MM.1S (cell line): ENCODE results near the gene PUS1.
"Not testable (repeated sequence)": the region's sequence is repeated elsewhere in the genome, so short reads cannot be mapped to it uniquely, and the experiment has no call there.

ENCODE experiments used
- DNase-seq: peaks from one replicate; pipeline ENCODE4 v3.0.0-alpha.2; 2015
- H2AFZ ChIP-seq: fragments of 300-600 bp; sonication (generic); 2 replicates; pipeline ENCODE4 v1.6.0; 2016; ENCODE audit warnings: antibody characterized with exemption, low read length
- H3F3A ChIP-seq: fragments of 300-600 bp; sonication (generic); 2 replicates; pipeline ENCODE4 v1.6.1; 2016; ENCODE audit warnings: mild to moderate bottlenecking, antibody characterized with exemption, low read length, moderate library complexity, mixed read lengths; ENCODE audit not compliant: insufficient read depth
- H3K27ac ChIP-seq: fragments of 300-600 bp; sonication (generic); 2 replicates; pipeline ENCODE4 v1.5.1; 2016; ENCODE audit warnings: mild to moderate bottlenecking, low read length
- H3K27me3 ChIP-seq: fragments of 300-600 bp; sonication (generic); replicated peaks from 2 replicates; pipeline ENCODE4 v1.6.0; 2016; ENCODE audit warnings: low read length; ENCODE audit not compliant: insufficient read depth
- H3K36me3 ChIP-seq: fragments of 300-600 bp; sonication (generic); replicated peaks from 2 replicates; pipeline ENCODE4 v1.6.1; 2016; ENCODE audit warnings: mild to moderate bottlenecking, low read length, mixed read lengths; ENCODE audit not compliant: insufficient read depth
- H3K4me1 ChIP-seq: fragments of 300-600 bp; sonication (generic); 2 replicates; pipeline ENCODE4 v1.6.1; 2016; ENCODE audit warnings: low read length, mixed read lengths
- H3K4me2 ChIP-seq: fragments of 300-600 bp; sonication (generic); 2 replicates; pipeline ENCODE4 v1.6.0; 2016; ENCODE audit warnings: low read depth, low read length
- H3K4me3 ChIP-seq: fragments of 300-600 bp; sonication (generic); 2 replicates; pipeline ENCODE4 v1.5.1; 2016; ENCODE audit warnings: low read length, mixed read lengths
- H3K79me2 ChIP-seq: fragments of 300-600 bp; sonication (generic); 2 replicates; pipeline ENCODE4 v1.6.1; 2016; ENCODE audit warnings: mixed run types, low read length, mixed read lengths
- H3K9ac ChIP-seq: fragments of 300-600 bp; sonication (generic); 2 replicates; pipeline ENCODE4 v1.6.1; 2016; ENCODE audit warnings: low read length, mixed read lengths
- H3K9me2 ChIP-seq: fragments of 300-600 bp; sonication (generic); replicated peaks from 2 replicates; pipeline ENCODE4 v1.6.1; 2016; ENCODE audit warnings: mild to moderate bottlenecking, low read length, mixed read lengths; ENCODE audit not compliant: insufficient read depth
- H3K9me3 ChIP-seq: fragments of 300-600 bp; sonication (generic); replicated peaks from 2 replicates; pipeline ENCODE4 v1.6.1; 2016; ENCODE audit warnings: mild to moderate bottlenecking, low read length, mixed read lengths; ENCODE audit not compliant: insufficient read depth
- H4K20me1 ChIP-seq: fragments of 300-600 bp; sonication (generic); 2 replicates; pipeline ENCODE4 v1.6.1; 2016; ENCODE audit warnings: mild to moderate bottlenecking, low read length, moderate library complexity, mixed read lengths; ENCODE audit not compliant: insufficient read depth
- EZH2 ChIP-seq: fragments of 300-600 bp; sonication (generic); optimal IDR thresholded peaks from 2 replicates; pipeline ENCODE3; 2017; ENCODE audit warnings: low read depth, mild to moderate bottlenecking, antibody characterized with exemption, low read length, mixed read lengths
- EZH2phosphoT487 ChIP-seq: fragments of 300-600 bp; sonication (generic); IDR thresholded peaks from 2 replicates; pipeline ENCODE4 v1.6.1; 2018; ENCODE audit warnings: antibody characterized with exemption, low read length
- TF ChIP-seq, protein P1 (sequence below): fragments of 300-600 bp; sonication (generic); IDR thresholded peaks from 2 replicates; pipeline ENCODE4 v1.5.1; 2016; ENCODE audit warnings: antibody characterized with exemption, low read length, mixed read lengths

Gene PUS1

DNA sequence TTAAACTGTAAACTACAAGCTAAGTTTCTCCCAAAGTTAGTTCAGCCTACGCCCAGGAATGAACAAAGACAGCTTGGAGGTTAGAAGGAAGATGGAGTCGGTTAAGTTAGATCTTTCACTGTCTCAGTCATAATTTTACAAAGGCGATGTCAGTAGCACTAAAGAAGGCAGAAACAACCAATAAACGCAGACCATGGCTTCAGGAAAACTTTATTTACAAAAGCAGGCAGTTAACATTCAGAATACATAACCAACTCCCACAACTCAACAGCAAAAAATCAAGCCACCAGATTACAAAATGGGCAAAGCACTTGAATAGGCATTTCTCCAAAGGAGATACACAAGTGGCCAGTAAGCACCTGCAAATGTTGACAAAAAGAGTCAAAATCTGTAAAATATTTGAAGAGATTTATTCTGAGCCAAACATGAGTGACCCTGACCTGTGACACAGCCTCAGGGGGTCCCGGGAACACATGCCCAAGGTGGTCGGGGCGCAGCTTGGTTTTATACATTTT, 43.5 kb upstream of the PUS1 start:
- Histone ChIP-seq H3K27ac (no peak overlapping the region), H3K9me3 (no peaks in the 10 kb centered on the region), H4K20me1 (no peaks in the 10 kb centered on the region), H3K4me1 (no peaks in the 10 kb centered on the region), H3K4me2 (no peak overlapping the region), H3K9me2 (no peaks in the 10 kb centered on the region), H3K4me3 (no peak overlapping the region), H3K79me2 (no peaks in the 10 kb centered on the region), H3K36me3 (no peaks in the 10 kb centered on the region), H3K27me3 (no peaks in the 10 kb centered on the region; the same call in 1 of the 2 replicates), H2AFZ (no peak overlapping the region), H3F3A (no peaks in the 10 kb centered on the region), H3K9ac (no peak overlapping the region)
- TF ChIP-seq EZH2 (no peak), EZH2phosphoT487 (no peak)
- TF ChIP-seq, protein P1, sequence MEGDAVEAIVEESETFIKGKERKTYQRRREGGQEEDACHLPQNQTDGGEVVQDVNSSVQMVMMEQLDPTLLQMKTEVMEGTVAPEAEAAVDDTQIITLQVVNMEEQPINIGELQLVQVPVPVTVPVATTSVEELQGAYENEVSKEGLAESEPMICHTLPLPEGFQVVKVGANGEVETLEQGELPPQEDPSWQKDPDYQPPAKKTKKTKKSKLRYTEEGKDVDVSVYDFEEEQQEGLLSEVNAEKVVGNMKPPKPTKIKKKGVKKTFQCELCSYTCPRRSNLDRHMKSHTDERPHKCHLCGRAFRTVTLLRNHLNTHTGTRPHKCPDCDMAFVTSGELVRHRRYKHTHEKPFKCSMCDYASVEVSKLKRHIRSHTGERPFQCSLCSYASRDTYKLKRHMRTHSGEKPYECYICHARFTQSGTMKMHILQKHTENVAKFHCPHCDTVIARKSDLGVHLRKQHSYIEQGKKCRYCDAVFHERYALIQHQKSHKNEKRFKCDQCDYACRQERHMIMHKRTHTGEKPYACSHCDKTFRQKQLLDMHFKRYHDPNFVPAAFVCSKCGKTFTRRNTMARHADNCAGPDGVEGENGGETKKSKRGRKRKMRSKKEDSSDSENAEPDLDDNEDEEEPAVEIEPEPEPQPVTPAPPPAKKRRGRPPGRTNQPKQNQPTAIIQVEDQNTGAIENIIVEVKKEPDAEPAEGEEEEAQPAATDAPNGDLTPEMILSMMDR = no peak
- no peak for DNase-seq

DNA sequence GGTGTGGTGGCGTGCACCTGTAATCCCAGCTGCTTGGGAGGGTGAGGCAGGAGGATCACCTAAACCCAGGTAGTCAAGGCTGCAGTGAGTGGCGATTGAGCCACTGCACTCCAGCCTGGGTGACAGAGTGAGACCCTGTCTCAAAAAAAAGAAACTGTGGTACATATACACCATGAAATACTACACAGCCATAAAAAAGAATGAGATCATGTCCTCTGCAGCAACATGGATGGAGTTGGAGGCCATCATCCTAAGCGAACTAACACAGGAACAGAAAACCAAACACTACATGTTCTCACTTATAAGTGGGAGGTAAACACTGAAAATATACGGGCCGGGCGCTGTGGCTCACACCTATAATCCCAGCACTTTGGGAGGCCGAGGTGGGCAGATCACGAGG, 37.4 kb upstream of the PUS1 start:
- not testable (repeated sequence) for H3K36me3 ChIP-seq, H4K20me1 ChIP-seq, H3K9me2 ChIP-seq, H3F3A ChIP-seq, H3K9ac ChIP-seq, H3K4me2 ChIP-seq, H3K27ac ChIP-seq, H3K4me3 ChIP-seq, H3K27me3 ChIP-seq, H3K79me2 ChIP-seq, H2AFZ ChIP-seq, DNase-seq, H3K9me3 ChIP-seq, H3K4me1 ChIP-seq

DNA sequence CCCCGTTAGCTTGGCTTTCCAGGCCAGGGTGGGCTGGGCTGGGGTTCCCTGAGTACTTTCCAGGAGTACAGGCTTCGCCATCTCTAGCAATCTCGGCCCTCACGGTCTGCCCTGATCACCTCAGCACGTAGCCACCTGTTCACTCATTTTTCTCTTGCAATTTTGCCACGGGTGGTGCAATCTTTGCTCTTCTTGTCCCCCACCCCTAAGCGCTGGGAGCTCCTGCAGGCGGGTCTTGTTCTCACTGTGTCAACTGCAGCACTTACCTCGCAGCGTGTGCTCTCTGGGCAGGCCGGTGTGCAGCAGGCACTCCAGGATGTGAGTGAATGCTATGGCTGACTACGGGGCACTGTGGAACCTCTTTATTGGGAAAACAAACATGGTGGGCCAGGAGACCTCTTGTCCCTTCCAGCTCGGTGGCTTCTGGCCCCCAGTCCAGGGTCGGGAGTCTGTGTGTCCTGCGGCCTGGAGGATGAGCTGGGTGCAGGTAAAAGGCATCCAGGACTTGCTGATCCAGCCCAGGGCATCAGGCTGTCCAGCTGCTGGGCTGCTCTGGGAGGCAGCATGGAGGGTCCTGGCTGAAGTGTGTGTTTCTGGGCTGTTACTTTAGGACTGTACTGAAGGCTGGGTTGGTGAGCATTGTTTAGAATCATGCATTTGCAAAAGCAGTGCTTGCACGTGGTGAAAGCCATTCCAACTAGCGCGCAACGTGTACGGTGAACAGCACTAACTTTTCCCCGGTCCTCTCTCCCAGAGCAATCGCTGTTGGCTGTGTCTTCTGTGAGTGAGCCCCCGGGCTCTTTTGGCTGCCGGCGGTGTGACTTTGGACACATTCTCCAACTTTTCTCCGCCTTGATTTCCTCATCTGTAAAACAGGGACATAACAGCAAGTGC, 36.1 kb upstream of the PUS1 start:
- H3K9me2 ChIP-seq = no peaks in the 10 kb centered on the region
- no peak for DNase-seq
- TF ChIP-seq EZH2phosphoT487 (no peak), EZH2 (no peak)
- TF ChIP-seq, protein P1 = no peak
- no peak overlapping the region for H3K4me2 ChIP-seq
- H3K9ac ChIP-seq = no peak overlapping the region
- no peaks in the 10 kb centered on the region for H3F3A ChIP-seq
- H3K79me2 ChIP-seq = no peaks in the 10 kb centered on the region; the same call in 1 of the 2 replicates
- no peaks in the 10 kb centered on the region for H4K20me1 ChIP-seq
- H3K9me3 ChIP-seq = no peaks in the 10 kb centered on the region
- H3K4me3 ChIP-seq = no peak overlapping the region
- no peaks in the 10 kb centered on the region for H3K4me1 ChIP-seq
- no peaks in the 10 kb centered on the region for H3K36me3 ChIP-seq
- H3K27ac ChIP-seq = no peak overlapping the region
- no peaks in the 10 kb centered on the region for H3K27me3 ChIP-seq
- H2AFZ ChIP-seq = no peak overlapping the region
